H9 (cell line): ENCODE measurements around the gene SIM1. TPM values are rescaled to one million over a fixed set of nuclear protein-coding genes. Genes with fewer than 3 reads are reported as not detected.

Experiments used
- DNase-seq: peaks from one replicate; pipeline ENCODE4 v3.0.0-alpha.2; 2017
- H2AFZ ChIP-seq: one replicate; pipeline ENCODE4 v1.6.1; 2013; ENCODE audit warnings: mild to moderate bottlenecking, low read length, control low read depth, moderate library complexity
- H2AK5ac ChIP-seq: 2 replicates; pipeline ENCODE4 v1.6.1; 2013; ENCODE audit warnings: low read length, control low read depth, mixed read lengths; ENCODE audit not compliant: insufficient read length
- H2BK120ac ChIP-seq: one replicate; pipeline ENCODE4 v1.6.1; 2013; ENCODE audit warnings: low read depth, mild to moderate bottlenecking, low read length, control low read depth, inconsistent platforms; ENCODE audit not compliant: poor library complexity, severe bottlenecking
- H2BK12ac ChIP-seq: 2 replicates; pipeline ENCODE4 v1.6.1; 2013; ENCODE audit warnings: low read length, control low read depth, mixed read lengths, low read depth; ENCODE audit not compliant: insufficient read length
- H2BK15ac ChIP-seq: 2 replicates; pipeline ENCODE4 v1.6.1; 2013; ENCODE audit warnings: low read depth, low read length, control low read depth
- H2BK20ac ChIP-seq: one replicate; pipeline ENCODE4 v1.6.1; 2013; ENCODE audit warnings: low read depth, mild to moderate bottlenecking, low read length, control low read depth, inconsistent platforms; ENCODE audit not compliant: poor library complexity, severe bottlenecking
- H2BK5ac ChIP-seq: 2 replicates; pipeline ENCODE4 v1.6.1; 2013; ENCODE audit warnings: low read length, control low read depth, mixed read lengths; ENCODE audit not compliant: insufficient read length
- H3K14ac ChIP-seq: 2 replicates; pipeline ENCODE4 v1.6.1; 2013; ENCODE audit warnings: low read length, control low read depth; ENCODE audit not compliant: insufficient read depth
- H3K18ac ChIP-seq: 2 replicates; pipeline ENCODE4 v1.6.1; 2013; ENCODE audit warnings: low read depth, mild to moderate bottlenecking, mixed read lengths, low read length, control low read depth; ENCODE audit not compliant: insufficient read length
- H3K23ac ChIP-seq: 2 replicates; pipeline ENCODE4 v1.6.1; 2013; ENCODE audit warnings: low read length, control low read depth, mixed read lengths, low read depth; ENCODE audit not compliant: insufficient read length
- H3K23me2 ChIP-seq: 2 replicates; pipeline ENCODE4 v1.6.1; 2013; ENCODE audit warnings: low read depth, mild to moderate bottlenecking, mixed read lengths, low read length, control low read depth; ENCODE audit not compliant: insufficient read length, poor library complexity, severe bottlenecking
- H3K27ac ChIP-seq: 2 replicates; pipeline ENCODE4 v1.5.1; 2013; ENCODE audit warnings: low read length, control low read depth, mixed read lengths, low read depth; ENCODE audit not compliant: insufficient read length
- H3K27me3 ChIP-seq: 2 replicates; pipeline ENCODE4 v1.6.1; 2013; ENCODE audit warnings: low read length, control low read depth, inconsistent platforms; ENCODE audit not compliant: insufficient read depth
- H3K4ac ChIP-seq: 2 replicates; pipeline ENCODE4 v1.6.1; 2013; ENCODE audit warnings: low read depth, mild to moderate bottlenecking, control low read depth, inconsistent platforms, low read length, moderate library complexity
- H3K4me1 ChIP-seq: 2 replicates; pipeline ENCODE4 v1.6.1; 2013; ENCODE audit warnings: low read length, control low read depth, inconsistent platforms; ENCODE audit not compliant: insufficient read depth
- H3K4me2 ChIP-seq: 2 replicates; pipeline ENCODE4 v1.6.1; 2013; ENCODE audit warnings: low read length, control low read depth, mixed read lengths; ENCODE audit not compliant: insufficient read length, insufficient read depth
- H3K56ac ChIP-seq: 2 replicates; pipeline ENCODE4 v1.6.1; 2013; ENCODE audit warnings: low read depth, mild to moderate bottlenecking, mixed read lengths, low read length, control low read depth; ENCODE audit not compliant: insufficient read length
- H3K79me1 ChIP-seq: 2 replicates; pipeline ENCODE4 v1.6.1; 2013; ENCODE audit warnings: low read depth, mild to moderate bottlenecking, moderate library complexity, low read length, control low read depth, inconsistent platforms; ENCODE audit not compliant: insufficient read depth, poor library complexity, severe bottlenecking
- H3K79me2 ChIP-seq: 2 replicates; pipeline ENCODE4 v1.6.1; 2013; ENCODE audit warnings: low read length, control low read depth, inconsistent platforms; ENCODE audit not compliant: insufficient read depth
- H3K9ac ChIP-seq: 2 replicates; pipeline ENCODE4 v1.6.1; 2013; ENCODE audit warnings: low read length, control low read depth, mixed read lengths; ENCODE audit not compliant: insufficient read length; ENCODE audit errors: extremely low read depth
- H3K9me3 ChIP-seq: one replicate; pipeline ENCODE4 v1.6.1; 2013; ENCODE audit warnings: low read depth, low read length, inconsistent platforms; ENCODE audit not compliant: control insufficient read depth
- H3T11ph ChIP-seq: one replicate; pipeline ENCODE4 v1.6.1; 2013; ENCODE audit warnings: mild to moderate bottlenecking, low read length, control low read depth, inconsistent platforms
- H4K20me1 ChIP-seq: one replicate; pipeline ENCODE4 v1.6.1; 2013; ENCODE audit not compliant: control insufficient read depth, insufficient read length, insufficient read depth
- H4K5ac ChIP-seq: 2 replicates; pipeline ENCODE4 v1.6.1; 2013; ENCODE audit warnings: low read depth, mild to moderate bottlenecking, mixed read lengths, low read length, control low read depth; ENCODE audit not compliant: insufficient read length
- H4K8ac ChIP-seq: replicated peaks from 2 replicates; pipeline ENCODE4 v1.6.1; 2013; ENCODE audit warnings: low read length, control low read depth, mixed read lengths, low read depth; ENCODE audit not compliant: insufficient read length
- H4K91ac ChIP-seq: 2 replicates; pipeline ENCODE4 v1.6.1; 2013; ENCODE audit warnings: low read depth, mild to moderate bottlenecking, moderate library complexity, mixed read lengths, low read length, control low read depth; ENCODE audit not compliant: insufficient read length
- H3K27ac Mint-ChIP-seq, 3 experiments: 2 replicates in 2 of 3; 3 replicates in 1 of 3; pipeline ENCODE4 v1.8.0; 2020 to 2021; ENCODE audit warnings: mixed read lengths in 3 of 3, mild to moderate bottlenecking in 1 of 3, moderate library complexity in 1 of 3
- H3K27me3 Mint-ChIP-seq: 2 replicates; pipeline ENCODE4 v1.8.0; 2021; ENCODE audit warnings: low read depth, mild to moderate bottlenecking, moderate library complexity, mixed read lengths
- H3K36me3 Mint-ChIP-seq, 3 experiments: 2 replicates in 2 of 3; 3 replicates in 1 of 3; pipeline ENCODE4 v1.8.0; 2020 to 2021; ENCODE audit warnings: low read depth in 3 of 3, mixed read lengths in 3 of 3; ENCODE audit not compliant: insufficient read depth in 1 of 3
- H3K4me1 Mint-ChIP-seq, 2 experiments: 2 replicates each; pipeline ENCODE4 v1.8.0; 2020; ENCODE audit warnings: mixed read lengths in 2 of 2
- H3K4me3 Mint-ChIP-seq, 2 experiments: 2 replicates in 1 of 2; 3 replicates in 1 of 2; pipeline ENCODE4 v1.8.0; 2020 to 2021; ENCODE audit warnings: mild to moderate bottlenecking in 2 of 2, mixed read lengths in 2 of 2, moderate library complexity in 1 of 2
- H3K9me3 Mint-ChIP-seq, 2 experiments: 2 replicates in 1 of 2; 3 replicates in 1 of 2; pipeline ENCODE4 v1.8.0; 2020; ENCODE audit warnings: mild to moderate bottlenecking in 2 of 2, mixed read lengths in 2 of 2, moderate library complexity in 1 of 2
- WGBS: extraction: QIAGEN DNeasy Blood & Tissue Kit; methylation state at CpG from one replicate; pipeline ENCODE4 v1.1.7; 2013; ENCODE audit warnings: missing lambda C conversion rate, low lambda C conversion rate, mixed read lengths; ENCODE audit not compliant: insufficient read length; ENCODE audit errors: extremely low coverage; 5-methylcytosine and 5-hydroxymethylcytosine counted together
- total RNA-seq: library from RNA; stranded (reverse); gene quantifications from 2 replicates; pipeline ENCODE4 v1.2.1, GENCODE V29; 2021
- TF ChIP-seq, protein P1 (sequence below): fragments of 200-600 bp; sonication (generic); conservative IDR thresholded peaks from 3 replicates; pipeline ENCODE4 v1.8.0; 2021; ENCODE audit warnings: antibody characterized with exemption, mild to moderate bottlenecking

Gene SIM1
- total RNA-seq, 1 experiment from 2014 or later: not detected

DNA sequence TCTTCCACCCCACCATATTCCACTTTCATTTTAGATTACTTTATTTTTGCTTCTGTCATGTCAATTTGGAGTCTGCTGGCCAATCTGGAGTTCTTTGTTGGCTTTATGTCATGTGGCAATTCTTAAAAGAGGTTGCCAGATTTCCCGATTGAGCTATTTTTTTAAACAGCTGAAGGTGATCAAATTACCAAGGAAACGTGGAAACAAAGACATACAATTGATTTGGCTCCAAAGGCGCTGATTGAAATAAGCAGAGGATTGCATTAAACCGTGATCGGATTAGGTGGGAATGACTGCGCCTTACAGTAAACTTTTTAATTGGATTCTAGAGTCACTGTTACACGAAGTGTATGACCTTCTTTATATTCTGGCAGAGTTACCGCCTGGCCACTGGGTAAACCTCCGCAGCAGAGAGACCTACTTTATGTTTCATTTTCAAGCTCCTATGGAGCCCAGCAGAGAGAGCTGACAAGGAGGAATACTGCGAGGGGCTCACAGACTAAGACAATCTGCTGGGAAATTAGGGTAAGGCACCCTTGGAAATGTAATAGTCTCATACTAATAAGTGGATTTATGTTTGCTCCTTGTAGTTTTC is 37.9 kb downstream of the SIM1 start:
- H3K4me1 Mint-ChIP-seq: peaks cover 16 to 18% of the 10 kb centered on the region in 2 experiments
- Histone ChIP-seq H3K27me3 (no peaks in the 10 kb centered on the region), H2BK120ac (no peak overlapping the region), H3K56ac (no peak overlapping the region), H3K4me2 (no peak overlapping the region), H2BK5ac (no peak overlapping the region), H3K79me2 (no peaks in the 10 kb centered on the region), H2BK20ac (no peak overlapping the region), H3T11ph (no peak overlapping the region), H4K5ac (no peak overlapping the region), H3K79me1 (no peaks in the 10 kb centered on the region), H3K18ac (no peak overlapping the region), H4K91ac (no peak overlapping the region), H2BK12ac (no peak overlapping the region), H3K27ac (no peak overlapping the region), H3K23me2 (no peaks in the 10 kb centered on the region), H2AK5ac (no peak overlapping the region), H4K20me1 (no peaks in the 10 kb centered on the region), H3K23ac (no peak overlapping the region), H3K14ac (no peak overlapping the region), H2BK15ac (no peak overlapping the region), H2AFZ (peak overlapping the region; percentile 89), H3K4ac (no peak overlapping the region), H3K9me3 (no peaks in the 10 kb centered on the region), H4K8ac (no peak overlapping the region), H3K4me1 (peaks cover 4% of the 10 kb centered on the region; the same call in 1 of the 2 replicates), H3K9ac (no peak overlapping the region)
- TF ChIP-seq, protein P1, sequence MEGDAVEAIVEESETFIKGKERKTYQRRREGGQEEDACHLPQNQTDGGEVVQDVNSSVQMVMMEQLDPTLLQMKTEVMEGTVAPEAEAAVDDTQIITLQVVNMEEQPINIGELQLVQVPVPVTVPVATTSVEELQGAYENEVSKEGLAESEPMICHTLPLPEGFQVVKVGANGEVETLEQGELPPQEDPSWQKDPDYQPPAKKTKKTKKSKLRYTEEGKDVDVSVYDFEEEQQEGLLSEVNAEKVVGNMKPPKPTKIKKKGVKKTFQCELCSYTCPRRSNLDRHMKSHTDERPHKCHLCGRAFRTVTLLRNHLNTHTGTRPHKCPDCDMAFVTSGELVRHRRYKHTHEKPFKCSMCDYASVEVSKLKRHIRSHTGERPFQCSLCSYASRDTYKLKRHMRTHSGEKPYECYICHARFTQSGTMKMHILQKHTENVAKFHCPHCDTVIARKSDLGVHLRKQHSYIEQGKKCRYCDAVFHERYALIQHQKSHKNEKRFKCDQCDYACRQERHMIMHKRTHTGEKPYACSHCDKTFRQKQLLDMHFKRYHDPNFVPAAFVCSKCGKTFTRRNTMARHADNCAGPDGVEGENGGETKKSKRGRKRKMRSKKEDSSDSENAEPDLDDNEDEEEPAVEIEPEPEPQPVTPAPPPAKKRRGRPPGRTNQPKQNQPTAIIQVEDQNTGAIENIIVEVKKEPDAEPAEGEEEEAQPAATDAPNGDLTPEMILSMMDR: no peak
- DNase-seq: no peak
- H3K9me3 Mint-ChIP-seq: no peaks in the 10 kb centered on the region
- H3K36me3 Mint-ChIP-seq: no peaks in the 10 kb centered on the region
- no peak overlapping the region for H3K4me3 Mint-ChIP-seq
- no CpG with 5 or more reads among the region's 10 CpGs for WGBS
- no peaks in the 10 kb centered on the region for H3K27me3 Mint-ChIP-seq
- peak overlapping the region in 1 of 3 experiments; percentile 79; a peak in 2 of 7 replicates for H3K27ac Mint-ChIP-seq
